ENCODE data around the gene ARHGAP9. TPM values are rescaled to one million over a fixed set of nuclear protein-coding genes. Genes with fewer than 3 reads are reported as not detected.
A peak's percentile ranks its signal among the peaks of the same experiment; 100 is the strongest.
"Not testable (repeated sequence)": the region's sequence is repeated elsewhere in the genome, so short reads cannot be mapped to it uniquely, and the experiment has no call there.

Gene ARHGAP9
- total RNA-seq, 1 donor from 2014 or later = 102 TPM

GRCh38 chr12:57521525-57522010 lies 41.9 kb upstream of the ARHGAP9 start:
- peaks cover 56% of the 10 kb centered on the region for H3K4me1 Mint-ChIP-seq
- peak overlapping the region; percentile 97 for H3K4me3 Mint-ChIP-seq
- H3K9me3 Mint-ChIP-seq = no peaks in the 10 kb centered on the region
- H3K27ac Mint-ChIP-seq = peak overlapping the region; percentile 100
- H3K27me3 Mint-ChIP-seq = no peaks in the 10 kb centered on the region
- intact Hi-C loops (cut with micrococcal nuclease) = loop anchor here (1.0 to 5.0 kb wide), 5 partner anchors 59 to 834 kb away; partner anchors contain the start of genes CTDSP2, OS9, PIP4K2C and PTGES3
- peaks cover 50% of the 10 kb centered on the region for H3K36me3 Mint-ChIP-seq (ENCODE audit: low read depth)
- DNase-seq = peak; percentile 80

DNA sequence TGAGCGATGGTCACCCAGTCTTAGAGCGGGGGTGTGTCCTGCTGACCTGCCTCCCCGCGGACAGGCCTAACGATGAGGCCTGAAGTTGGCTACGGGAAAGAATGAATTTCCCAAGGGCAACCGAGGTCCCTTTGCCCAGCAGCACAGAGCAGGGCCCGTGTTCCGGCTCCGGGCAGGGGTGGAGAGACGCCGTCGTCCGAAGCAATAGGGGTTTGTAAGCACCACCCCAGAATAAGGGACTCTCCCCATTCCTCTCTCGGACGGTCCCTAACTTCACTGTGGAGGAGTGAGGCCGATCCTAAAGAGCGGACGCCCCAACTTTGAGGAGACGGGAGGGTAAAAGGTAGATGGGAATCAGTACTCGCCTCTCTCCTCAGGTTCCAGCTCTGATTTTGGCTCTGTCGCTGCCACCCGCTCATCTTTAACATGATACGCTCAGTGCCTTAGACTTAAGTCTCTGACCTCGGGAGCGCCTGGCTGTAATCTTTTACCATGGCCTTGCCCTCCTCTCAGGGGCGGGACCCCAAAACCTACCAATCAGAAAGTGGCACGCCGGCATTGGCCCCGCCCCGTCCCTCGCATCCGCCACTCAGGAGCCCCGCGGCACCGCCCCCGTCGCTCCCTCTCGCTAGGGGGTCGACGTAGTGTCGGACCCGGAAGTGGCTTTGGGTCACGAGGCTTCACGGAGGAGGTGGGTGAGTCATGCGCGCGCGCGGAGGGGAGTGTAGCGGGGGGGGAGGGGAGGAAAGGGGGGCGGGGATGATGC lies 40.6 kb upstream of the ARHGAP9 start, which contains the start of gene DDIT3:
DDIT3 (minus strand) TSS at position 462 of the 766 bp plus-strand sequence. CDS start 3,108 bp downstream, outside the sequence.
- Mint-ChIP-seq H3K27me3 (no peaks in the 10 kb centered on the region), H3K4me3 (peak within 1 kb of the TSS; percentile 97), H3K36me3 (ENCODE audit: low read depth) (peaks cover 61% of the 10 kb centered on the region), H3K27ac (peak within 1 kb of the TSS; percentile 100), H3K9me3 (no peaks in the 10 kb centered on the region), H3K4me1 (peaks cover 56% of the 10 kb centered on the region)
- DNase-seq = peak; percentile 100
- intact Hi-C loops (cut with micrococcal nuclease) = loop anchor here (1.0 to 5.0 kb wide), 8 partner anchors 27 to 833 kb away; partner anchors contain the start of genes ARHGAP9, CDK4, CTDSP2 and DCTN2

- Mint-ChIP-seq H3K4me3 (peak overlapping the region; percentile 97), H3K27me3 (no peaks in the 10 kb centered on the region), H3K4me1 (peaks cover 54% of the 10 kb centered on the region), H3K9me3 (no peaks in the 10 kb centered on the region), H3K27ac (peak overlapping the region; percentile 100), H3K36me3 (ENCODE audit: low read depth) (peaks cover 62% of the 10 kb centered on the region)
- intact Hi-C loops (cut with micrococcal nuclease) = loop anchor here (1.0 to 5.0 kb wide), 8 partner anchors 28 to 832 kb away; partner anchors contain the start of genes ARHGAP9, CDK4, CTDSP2 and DCTN2
- no peak for DNase-seq
Measured at GRCh38 chr12:57519796-57520052, 40.1 kb upstream of the ARHGAP9 start.

GRCh38 chr12:57518920-57519795 lies 39.5 kb upstream of the ARHGAP9 start:
- DNase-seq = no peak
- H3K4me1 Mint-ChIP-seq = peaks cover 49% of the 10 kb centered on the region
- peak overlapping the region; percentile 97 for H3K4me3 Mint-ChIP-seq
- peaks cover 63% of the 10 kb centered on the region for H3K36me3 Mint-ChIP-seq (ENCODE audit: low read depth)
- intact Hi-C loops (cut with micrococcal nuclease) = no loop called here
- no peaks in the 10 kb centered on the region for H3K9me3 Mint-ChIP-seq
- peak overlapping the region; percentile 100 for H3K27ac Mint-ChIP-seq
- H3K27me3 Mint-ChIP-seq = no peaks in the 10 kb centered on the region

- intact Hi-C loops (cut with micrococcal nuclease) = no loop called here
- Mint-ChIP-seq H3K27ac (peak overlapping the region; percentile 4), H3K36me3 (ENCODE audit: low read depth) (peaks cover 65% of the 10 kb centered on the region), H3K4me1 (peaks cover 41% of the 10 kb centered on the region), H3K9me3 (no peaks in the 10 kb centered on the region), H3K4me3 (peak overlapping the region; percentile 97), H3K27me3 (no peaks in the 10 kb centered on the region)
- DNase-seq = no peak
Measured at GRCh38 chr12:57518176-57518919, 38.7 kb upstream of the ARHGAP9 start.

- DNase-seq, H3K27ac Mint-ChIP-seq: not testable (repeated sequence)
Measured at GRCh38 chr12:57517718-57518117, 38.1 kb upstream of the ARHGAP9 start.

DNA sequence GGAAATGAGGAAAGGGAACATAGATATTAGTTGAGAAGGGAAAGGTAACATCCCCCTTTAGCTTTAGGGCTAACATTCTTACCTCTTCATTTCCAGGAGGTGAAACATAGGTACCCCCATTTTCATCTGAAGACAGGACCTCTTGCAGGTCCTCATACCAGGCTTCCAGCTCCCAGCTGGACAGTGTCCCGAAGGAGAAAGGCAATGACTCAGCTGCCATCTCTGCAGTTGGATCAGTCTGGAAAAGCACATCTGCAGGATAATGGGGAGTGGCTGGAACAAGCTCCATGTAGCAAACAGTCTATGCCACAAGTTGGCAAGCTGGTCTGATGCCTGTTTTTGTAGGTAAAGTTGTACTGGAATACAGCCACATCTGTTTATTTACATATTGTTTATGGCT lies 37.5 kb upstream of the ARHGAP9 start:
- intact Hi-C loops (cut with micrococcal nuclease) = no loop called here
- H3K4me1 Mint-ChIP-seq = peaks cover 40% of the 10 kb centered on the region
- no peaks in the 10 kb centered on the region for H3K9me3 Mint-ChIP-seq
- no peak overlapping the region for H3K4me3 Mint-ChIP-seq
- H3K27ac Mint-ChIP-seq = no peak overlapping the region
- peaks cover 77% of the 10 kb centered on the region for H3K36me3 Mint-ChIP-seq (ENCODE audit: low read depth)
- H3K27me3 Mint-ChIP-seq = no peaks in the 10 kb centered on the region
- DNase-seq = no peak

More at GRCh38 chr12:57517718-57518117, 38.1 kb upstream of the ARHGAP9 start:
- intact Hi-C loops (cut with micrococcal nuclease); H3K9me3 Mint-ChIP-seq; H3K27me3 Mint-ChIP-seq: not testable (repeated sequence)
- peaks cover 72% of the 10 kb centered on the region for H3K36me3 Mint-ChIP-seq (ENCODE audit: low read depth)
- peak overlapping the region; percentile 29 for H3K4me3 Mint-ChIP-seq
- peaks cover 40% of the 10 kb centered on the region for H3K4me1 Mint-ChIP-seq

- Mint-ChIP-seq H3K36me3 (ENCODE audit: low read depth) (peaks cover 80% of the 10 kb centered on the region), H3K4me1 (peaks cover 37% of the 10 kb centered on the region), H3K27me3 (no peaks in the 10 kb centered on the region), H3K27ac (no peak overlapping the region), H3K4me3 (no peak overlapping the region), H3K9me3 (no peaks in the 10 kb centered on the region)
- intact Hi-C loops (cut with micrococcal nuclease) = no loop called here
- no peak for DNase-seq
Measured at GRCh38 chr12:57516617-57517153, 37.0 kb upstream of the ARHGAP9 start.

DNA sequence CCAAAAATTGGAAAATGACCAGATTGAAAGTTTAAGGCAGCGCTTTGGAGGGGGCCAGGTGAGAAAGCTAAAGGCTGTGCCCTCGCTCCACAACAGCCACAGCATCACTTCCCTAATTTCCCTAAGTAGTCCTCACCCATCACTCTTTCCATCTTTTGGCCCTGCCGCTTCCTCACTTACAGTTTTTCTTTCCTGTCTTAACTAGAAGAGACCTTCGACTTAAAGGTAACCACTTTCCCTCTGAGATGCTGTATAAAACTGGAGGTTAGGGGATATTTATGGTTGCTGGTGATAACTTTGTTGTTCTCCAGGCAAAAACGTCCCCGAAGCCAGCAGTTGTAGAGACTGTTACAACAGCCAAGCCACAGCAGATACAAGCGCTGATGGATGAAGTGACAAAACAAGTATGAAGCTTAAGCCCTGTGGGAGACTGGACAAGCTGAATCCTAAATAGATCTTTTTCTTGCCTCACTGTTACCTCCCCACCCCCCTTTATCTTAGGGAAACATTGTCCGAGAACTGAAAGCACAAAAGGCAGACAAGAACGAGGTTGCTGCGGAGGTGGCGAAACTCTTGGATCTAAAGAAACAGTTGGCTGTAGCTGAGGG lies 36.4 kb upstream of the ARHGAP9 start:
- Mint-ChIP-seq H3K4me3 (no peak overlapping the region), H3K9me3 (no peaks in the 10 kb centered on the region), H3K27ac (peak overlapping the region; percentile 51), H3K27me3 (no peaks in the 10 kb centered on the region), H3K36me3 (ENCODE audit: low read depth) (peaks cover 86% of the 10 kb centered on the region), H3K4me1 (peaks cover 32% of the 10 kb centered on the region)
- no peak for DNase-seq
- intact Hi-C loops (cut with micrococcal nuclease) = no loop called here

DNA sequence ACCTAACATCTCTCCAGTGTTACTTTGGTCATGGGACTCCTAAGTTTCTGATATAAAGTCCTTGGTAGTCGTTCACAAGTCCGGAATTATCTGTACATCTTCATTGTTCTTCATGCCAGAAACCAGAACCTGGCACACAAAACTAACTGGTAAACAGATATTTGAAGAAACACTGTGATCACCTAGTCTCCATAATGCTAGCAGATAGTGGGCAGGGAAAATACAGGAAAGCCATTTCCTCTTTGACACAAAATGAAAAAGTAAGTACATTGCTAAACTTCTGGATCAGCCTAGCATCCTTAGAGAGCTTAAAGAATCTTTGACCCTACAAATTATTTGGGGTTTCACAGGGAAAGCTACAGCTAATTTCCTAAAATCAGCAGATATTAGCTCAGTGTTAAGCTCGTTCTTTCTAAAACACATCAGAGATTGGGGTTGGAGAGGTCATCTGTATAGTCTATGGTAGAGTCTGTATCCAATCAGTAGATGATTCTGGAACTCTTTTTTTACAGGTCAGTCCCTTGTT lies 35.8 kb upstream of the ARHGAP9 start:
- peaks cover 28% of the 10 kb centered on the region for H3K4me1 Mint-ChIP-seq
- no peak overlapping the region for H3K27ac Mint-ChIP-seq
- H3K27me3 Mint-ChIP-seq = no peaks in the 10 kb centered on the region
- DNase-seq = no peak
- no peaks in the 10 kb centered on the region for H3K9me3 Mint-ChIP-seq
- H3K4me3 Mint-ChIP-seq = no peak overlapping the region
- intact Hi-C loops (cut with micrococcal nuclease) = no loop called here
- H3K36me3 Mint-ChIP-seq (ENCODE audit: low read depth) = peaks cover 87% of the 10 kb centered on the region

GRCh38 chr12:57514720-57515407 lies 35.2 kb upstream of the ARHGAP9 start:
- Mint-ChIP-seq H3K9me3 (no peaks in the 10 kb centered on the region), H3K27ac (no peak overlapping the region), H3K27me3 (no peaks in the 10 kb centered on the region), H3K4me1 (peaks cover 28% of the 10 kb centered on the region), H3K4me3 (no peak overlapping the region), H3K36me3 (ENCODE audit: low read depth) (peaks cover 83% of the 10 kb centered on the region)
- intact Hi-C loops (cut with micrococcal nuclease) = no loop called here
- DNase-seq = no peak

- DNase-seq; H3K27me3 Mint-ChIP-seq; H3K4me3 Mint-ChIP-seq; H3K27ac Mint-ChIP-seq; H3K9me3 Mint-ChIP-seq; intact Hi-C loops (cut with micrococcal nuclease): not testable (repeated sequence)
- Mint-ChIP-seq H3K4me1 (peaks cover 25% of the 10 kb centered on the region), H3K36me3 (ENCODE audit: low read depth) (peaks cover 84% of the 10 kb centered on the region)
Measured at GRCh38 chr12:57514246-57514645, 34.6 kb upstream of the ARHGAP9 start.

Data from activated CD4-positive, alpha-beta T cell treated with anti-CD3 and anti-CD28 coated beads, Interleukin-2, amount 10 ng/mL, durations not matched to agents 24 days and 14 days (primary cell).